ENCODE results near the gene OVCH1. TPM values are rescaled to one million over a fixed set of nuclear protein-coding genes. Genes with fewer than 3 reads are reported as not detected.

The OVCH1 gene
- total and polyA plus RNA-seq, 9 of the 15 experiments (the other 6 are each of a cell fraction or from before 2014, with no cell fraction given): not detected

DNA sequence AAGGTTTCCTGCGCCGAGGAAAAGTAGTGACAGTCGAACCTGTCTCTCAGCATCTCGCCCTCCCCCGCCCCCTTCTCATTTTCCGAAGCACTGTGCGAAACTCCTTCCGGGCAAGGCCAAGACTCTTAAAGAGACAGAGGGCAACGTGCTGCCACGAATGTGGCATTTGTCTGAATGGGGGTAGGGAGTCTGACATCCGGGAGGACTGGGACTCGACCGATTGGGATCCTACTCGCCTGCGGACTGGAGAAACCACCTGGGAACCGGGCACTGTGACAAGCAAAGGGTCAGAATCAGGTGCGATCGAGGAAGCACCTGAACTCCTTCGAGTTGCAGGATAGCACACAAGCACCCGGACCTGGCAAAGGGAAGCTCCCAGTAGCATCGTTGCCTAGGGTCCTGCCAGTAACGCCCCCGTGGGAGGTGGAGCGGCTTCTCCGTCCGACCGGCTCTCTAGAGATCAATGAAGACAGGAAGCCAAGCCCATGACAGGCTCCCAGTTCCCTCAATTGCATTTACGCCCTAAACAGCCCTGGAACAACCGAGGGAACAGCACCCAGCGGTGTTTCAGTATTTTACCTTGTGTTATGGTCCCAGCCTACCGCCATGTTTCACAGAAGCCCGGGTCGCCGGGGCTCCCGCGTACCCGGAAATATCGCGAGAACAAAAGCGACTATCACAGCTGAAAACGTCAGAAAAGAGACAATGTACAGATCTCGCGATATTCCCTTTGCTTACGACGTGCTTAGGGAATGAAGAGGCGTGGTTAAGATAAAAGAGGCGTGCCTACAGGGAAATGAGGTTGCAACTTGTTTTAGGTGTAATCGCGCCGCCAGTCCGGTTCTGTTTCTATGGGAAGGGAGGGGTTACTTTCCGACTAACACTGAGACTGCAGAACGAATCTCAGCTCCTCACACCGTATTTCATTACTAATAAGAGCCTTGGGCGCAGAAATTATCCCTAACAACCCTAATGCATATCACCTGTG, 116.7 kb downstream of the OVCH1 start, which contains the start of gene ERGIC2 (continued):
- TF ChIP-seq CBFA2T2 (conservative IDR thresholded peaks at IDR 0.05): no peak
- TF ChIP-seq ZNF79 (CRISPR knock-in tag; IDR thresholded peaks at IDR 0.05; ENCODE audit: low read depth): no peak
- TF ChIP-seq ZNF436 (CRISPR knock-in tag; IDR thresholded peaks at IDR 0.05): no peak
- TF ChIP-seq KLF16 (IDR thresholded peaks at IDR 0.05): no peak
- TF ChIP-seq, protein P1, sequence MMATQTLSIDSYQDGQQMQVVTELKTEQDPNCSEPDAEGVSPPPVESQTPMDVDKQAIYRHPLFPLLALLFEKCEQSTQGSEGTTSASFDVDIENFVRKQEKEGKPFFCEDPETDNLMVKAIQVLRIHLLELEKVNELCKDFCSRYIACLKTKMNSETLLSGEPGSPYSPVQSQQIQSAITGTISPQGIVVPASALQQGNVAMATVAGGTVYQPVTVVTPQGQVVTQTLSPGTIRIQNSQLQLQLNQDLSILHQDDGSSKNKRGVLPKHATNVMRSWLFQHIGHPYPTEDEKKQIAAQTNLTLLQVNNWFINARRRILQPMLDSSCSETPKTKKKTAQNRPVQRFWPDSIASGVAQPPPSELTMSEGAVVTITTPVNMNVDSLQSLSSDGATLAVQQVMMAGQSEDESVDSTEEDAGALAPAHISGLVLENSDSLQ (IDR thresholded peaks at IDR 0.05): peak; percentile 54
- TF ChIP-seq, protein P2, sequence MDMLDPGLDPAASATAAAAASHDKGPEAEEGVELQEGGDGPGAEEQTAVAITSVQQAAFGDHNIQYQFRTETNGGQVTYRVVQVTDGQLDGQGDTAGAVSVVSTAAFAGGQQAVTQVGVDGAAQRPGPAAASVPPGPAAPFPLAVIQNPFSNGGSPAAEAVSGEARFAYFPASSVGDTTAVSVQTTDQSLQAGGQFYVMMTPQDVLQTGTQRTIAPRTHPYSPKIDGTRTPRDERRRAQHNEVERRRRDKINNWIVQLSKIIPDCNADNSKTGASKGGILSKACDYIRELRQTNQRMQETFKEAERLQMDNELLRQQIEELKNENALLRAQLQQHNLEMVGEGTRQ (CRISPR knock-in tag; IDR thresholded peaks at IDR 0.05): no peak
- TF ChIP-seq HNRNPL (IDR thresholded peaks at IDR 0.05; ENCODE audit: low read depth, low read length): no peak
- no peak for TF ChIP-seq HNRNPUL1 (IDR thresholded peaks at IDR 0.05; ENCODE audit: low read length)
- no peak for TF ChIP-seq PHF21A (IDR thresholded peaks at IDR 0.05; ENCODE audit: borderline replicate concordance, low read depth)
- no peak for TF ChIP-seq ADNP (tag; IDR thresholded peaks at IDR 0.05)
- TF ChIP-seq BDP1 (IDR thresholded peaks at IDR 0.05; ENCODE audit: insufficient read depth, insufficient read length): no peak
- no peak for TF ChIP-seq CBX8 (IDR thresholded peaks at IDR 0.05; ENCODE audit: borderline replicate concordance, extremely low read depth, low read depth, low read length, poor library complexity, severe bottlenecking)
- no peak for TF ChIP-seq TEAD2 (tag; IDR thresholded peaks at IDR 0.05)
- no peak for TF ChIP-seq CBX1 (IDR thresholded peaks at IDR 0.05; ENCODE audit: low read depth)
- TF ChIP-seq, protein P3, sequence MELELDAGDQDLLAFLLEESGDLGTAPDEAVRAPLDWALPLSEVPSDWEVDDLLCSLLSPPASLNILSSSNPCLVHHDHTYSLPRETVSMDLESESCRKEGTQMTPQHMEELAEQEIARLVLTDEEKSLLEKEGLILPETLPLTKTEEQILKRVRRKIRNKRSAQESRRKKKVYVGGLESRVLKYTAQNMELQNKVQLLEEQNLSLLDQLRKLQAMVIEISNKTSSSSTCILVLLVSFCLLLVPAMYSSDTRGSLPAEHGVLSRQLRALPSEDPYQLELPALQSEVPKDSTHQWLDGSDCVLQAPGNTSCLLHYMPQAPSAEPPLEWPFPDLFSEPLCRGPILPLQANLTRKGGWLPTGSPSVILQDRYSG (tag; conservative IDR thresholded peaks at IDR 0.05; ENCODE audit: low read depth): no peak
- TF ChIP-seq ARHGAP35 (IDR thresholded peaks at IDR 0.05; ENCODE audit: partially characterized antibody): peak; percentile 98
- TF ChIP-seq RBM25 (IDR thresholded peaks at IDR 0.05; ENCODE audit: low read depth, low read length, severe bottlenecking): peak; percentile 96
- TF ChIP-seq HLTF (IDR thresholded peaks at IDR 0.05): no peak
- TF ChIP-seq CEBPB (tag; IDR thresholded peaks at IDR 0.05): no peak
- TF ChIP-seq, protein P4, sequence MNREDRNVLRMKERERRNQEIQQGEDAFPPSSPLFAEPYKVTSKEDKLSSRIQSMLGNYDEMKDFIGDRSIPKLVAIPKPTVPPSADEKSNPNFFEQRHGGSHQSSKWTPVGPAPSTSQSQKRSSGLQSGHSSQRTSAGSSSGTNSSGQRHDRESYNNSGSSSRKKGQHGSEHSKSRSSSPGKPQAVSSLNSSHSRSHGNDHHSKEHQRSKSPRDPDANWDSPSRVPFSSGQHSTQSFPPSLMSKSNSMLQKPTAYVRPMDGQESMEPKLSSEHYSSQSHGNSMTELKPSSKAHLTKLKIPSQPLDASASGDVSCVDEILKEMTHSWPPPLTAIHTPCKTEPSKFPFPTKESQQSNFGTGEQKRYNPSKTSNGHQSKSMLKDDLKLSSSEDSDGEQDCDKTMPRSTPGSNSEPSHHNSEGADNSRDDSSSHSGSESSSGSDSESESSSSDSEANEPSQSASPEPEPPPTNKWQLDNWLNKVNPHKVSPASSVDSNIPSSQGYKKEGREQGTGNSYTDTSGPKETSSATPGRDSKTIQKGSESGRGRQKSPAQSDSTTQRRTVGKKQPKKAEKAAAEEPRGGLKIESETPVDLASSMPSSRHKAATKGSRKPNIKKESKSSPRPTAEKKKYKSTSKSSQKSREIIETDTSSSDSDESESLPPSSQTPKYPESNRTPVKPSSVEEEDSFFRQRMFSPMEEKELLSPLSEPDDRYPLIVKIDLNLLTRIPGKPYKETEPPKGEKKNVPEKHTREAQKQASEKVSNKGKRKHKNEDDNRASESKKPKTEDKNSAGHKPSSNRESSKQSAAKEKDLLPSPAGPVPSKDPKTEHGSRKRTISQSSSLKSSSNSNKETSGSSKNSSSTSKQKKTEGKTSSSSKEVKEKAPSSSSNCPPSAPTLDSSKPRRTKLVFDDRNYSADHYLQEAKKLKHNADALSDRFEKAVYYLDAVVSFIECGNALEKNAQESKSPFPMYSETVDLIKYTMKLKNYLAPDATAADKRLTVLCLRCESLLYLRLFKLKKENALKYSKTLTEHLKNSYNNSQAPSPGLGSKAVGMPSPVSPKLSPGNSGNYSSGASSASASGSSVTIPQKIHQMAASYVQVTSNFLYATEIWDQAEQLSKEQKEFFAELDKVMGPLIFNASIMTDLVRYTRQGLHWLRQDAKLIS (CRISPR knock-in tag; IDR thresholded peaks at IDR 0.05): peak; percentile 68
- TF ChIP-seq TAF15 (IDR thresholded peaks at IDR 0.05; ENCODE audit: low read depth, low read length): no peak

Data from K562 (cell line).